Measurements from ENCODE around the gene SLC7A5. TPM values are rescaled to one million over a fixed set of nuclear protein-coding genes. Genes with fewer than 3 reads are reported as not detected.
"Not testable (repeated sequence)": the region's sequence is repeated elsewhere in the genome, so short reads cannot be mapped to it uniquely, and the experiment has no call there.

The SLC7A5 gene
- total and polyA plus RNA-seq, 5 experiments from 2014 or later, result 2.0 to 20.7 (median 3.6) TPM

DNA sequence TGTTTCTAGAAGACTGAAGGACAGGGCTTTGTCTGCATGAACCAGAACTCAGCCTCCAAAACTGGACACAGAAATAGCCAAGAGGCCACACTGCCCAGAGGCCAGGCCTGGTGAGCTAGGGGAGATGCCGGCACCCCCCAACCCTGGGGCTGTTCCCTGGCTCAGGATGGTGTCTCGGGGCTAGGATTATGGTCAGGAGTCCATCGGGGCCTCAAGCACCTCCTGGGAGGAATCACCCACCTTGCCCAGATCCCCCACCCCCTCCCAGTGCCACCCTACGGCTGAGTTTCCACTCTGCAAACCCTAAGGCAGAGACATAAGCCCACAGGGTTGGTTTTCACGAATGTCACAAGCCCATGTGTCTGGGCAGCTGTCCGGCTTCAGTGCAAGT, 37.2 kb downstream of the SLC7A5 start:
- Mint-ChIP-seq H3K9me3 (no peaks in the 10 kb centered on the region), H3K36me3 (peaks cover 0 to 20% (median 0%) of the 10 kb centered on the region in 3 donors), H3K4me1 (no peaks in the 10 kb centered on the region), H3K27ac (no peak overlapping the region), H3K27me3 (no peaks in the 10 kb centered on the region), H3K4me3 (no peak overlapping the region)
- POLR2A ChIA-PET, result interaction anchor here (0.6 kb wide), 1 partner anchor 55 kb away, joined by 3 read pairs; no protein-coding TSS in a partner anchor
- no peak for DNase-seq
- no peak for ATAC-seq

DNA sequence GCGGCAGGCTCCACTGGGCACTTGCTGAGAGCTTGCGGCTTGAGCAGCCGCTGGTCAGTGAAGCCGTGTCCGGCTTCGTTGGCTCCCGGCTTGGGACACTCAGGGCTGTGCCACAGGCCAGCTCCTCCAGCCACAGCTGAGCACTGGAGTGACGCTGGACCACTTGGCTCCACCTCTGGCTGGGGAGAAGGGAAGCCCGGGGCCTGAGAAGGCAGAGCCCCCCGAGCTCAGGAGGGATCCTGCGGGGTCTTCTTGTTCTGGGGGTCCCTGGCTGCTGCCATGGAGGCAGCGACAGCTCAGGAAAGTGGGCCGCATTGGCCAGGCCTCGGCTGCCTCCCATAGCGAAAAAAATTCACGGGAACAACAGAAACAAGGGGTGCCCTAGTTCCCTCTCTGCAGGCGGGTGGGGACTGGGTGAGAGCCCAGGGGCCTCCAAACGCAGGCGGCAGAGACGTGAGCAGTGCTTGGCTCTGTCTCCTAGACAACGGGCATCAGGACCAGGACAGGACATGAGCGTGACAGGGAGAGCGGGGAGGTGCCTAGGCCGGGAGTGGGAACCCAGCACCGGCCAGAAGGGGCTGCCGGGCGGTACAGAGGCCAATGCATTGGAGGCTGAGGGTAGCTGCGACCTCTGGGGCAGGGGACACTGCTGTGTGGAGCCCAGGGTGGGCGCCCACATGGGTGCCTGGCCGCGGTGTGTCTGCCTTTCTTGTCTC, 37.7 kb downstream of the SLC7A5 start:
- ATAC-seq (no peak), DNase-seq (no peak)
- H3K27ac Mint-ChIP-seq, result no peak overlapping the region
- H3K36me3 Mint-ChIP-seq, result peaks cover 0 to 19% (median 0%) of the 10 kb centered on the region in 3 donors
- no peaks in the 10 kb centered on the region for H3K9me3 Mint-ChIP-seq
- H3K4me3 Mint-ChIP-seq, result no peak overlapping the region
- no peaks in the 10 kb centered on the region for H3K27me3 Mint-ChIP-seq
- no peaks in the 10 kb centered on the region for H3K4me1 Mint-ChIP-seq
- POLR2A ChIA-PET, result interaction anchor here (0.6 kb wide), 1 partner anchor 54 kb away, joined by 3 read pairs; no protein-coding TSS in a partner anchor

DNA sequence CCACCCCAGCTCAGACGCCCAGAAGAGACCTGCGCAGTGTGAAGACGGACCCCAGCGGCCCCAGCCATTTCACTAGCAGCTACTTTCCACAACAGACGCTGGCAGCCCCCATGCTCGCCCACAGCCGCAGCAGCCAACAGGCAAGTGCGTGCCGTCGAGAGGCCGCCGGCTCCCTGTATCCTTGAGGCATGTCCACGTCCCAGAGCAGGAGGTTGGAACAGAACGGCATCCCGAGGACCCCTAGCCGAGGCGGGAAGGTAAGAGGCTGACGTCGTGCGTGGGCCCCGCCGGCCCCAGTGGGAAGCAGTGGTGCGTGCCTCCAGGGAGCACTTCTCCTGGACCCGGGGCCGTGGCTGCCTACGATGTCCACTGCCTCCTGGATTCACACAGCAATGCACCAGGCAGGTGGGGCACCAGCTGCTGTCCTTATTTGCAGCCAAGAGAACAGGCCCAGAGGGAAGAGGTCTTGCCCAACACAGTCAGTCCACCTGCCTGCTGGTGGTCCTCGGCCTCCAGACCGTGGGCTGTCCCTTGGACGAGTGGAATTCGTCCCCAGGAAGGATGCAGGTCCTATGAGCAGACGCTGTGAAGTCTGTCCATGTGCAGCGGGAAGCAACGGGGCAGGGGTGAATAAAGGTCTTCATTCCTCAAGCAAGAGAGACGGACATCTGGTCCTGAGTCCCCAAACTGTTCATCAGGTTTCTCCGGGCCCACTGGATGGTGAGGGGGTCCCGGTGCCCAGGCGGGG, 38.5 kb downstream of the SLC7A5 start:
- Mint-ChIP-seq H3K9me3 (no peaks in the 10 kb centered on the region), H3K4me3 (no peak overlapping the region), H3K36me3 (peaks cover 0 to 14% (median 0%) of the 10 kb centered on the region in 3 donors), H3K27me3 (no peaks in the 10 kb centered on the region), H3K27ac (peak overlapping the region in 2 of 10 donors; percentile 53 to 70), H3K4me1 (no peaks in the 10 kb centered on the region)
- DNase-seq (no peak), ATAC-seq (no peak)
- POLR2A ChIA-PET, result no interaction called here

DNA sequence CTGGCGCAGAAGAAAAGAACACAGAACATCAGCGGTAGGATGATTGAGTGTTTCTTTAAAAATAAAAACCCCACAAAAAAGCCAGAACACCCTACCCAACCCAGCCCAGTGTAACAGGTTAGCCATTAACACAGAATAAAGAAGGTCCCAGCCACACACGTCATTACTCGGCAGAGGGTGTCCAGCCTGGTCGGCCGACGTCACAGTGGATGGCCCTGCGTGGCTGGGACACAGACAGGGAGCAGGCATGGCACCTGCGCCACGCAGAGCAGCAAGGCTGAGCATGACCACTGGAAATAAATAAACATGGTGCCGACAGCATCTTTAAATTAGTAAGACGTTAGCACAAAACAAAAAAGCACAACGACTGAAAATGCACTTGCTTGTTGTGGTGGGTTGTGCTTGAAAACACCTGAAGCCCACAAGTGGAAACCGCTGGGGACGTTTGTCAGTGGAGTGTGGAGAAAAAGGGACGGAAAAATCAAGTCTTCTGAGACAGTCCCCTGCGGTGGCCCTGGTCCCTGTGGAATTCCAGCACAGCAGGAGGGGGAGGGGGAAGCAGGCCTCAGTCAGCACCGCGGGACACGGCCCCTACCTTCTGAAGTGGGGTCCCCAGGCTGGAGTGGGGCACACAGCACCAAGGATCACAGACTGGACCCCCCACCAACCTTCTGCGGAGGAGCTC, 39.2 kb downstream of the SLC7A5 start:
- no peaks in the 10 kb centered on the region for H3K9me3 Mint-ChIP-seq
- ATAC-seq, result no peak
- H3K36me3 Mint-ChIP-seq, result peaks cover 0 to 10% (median 0%) of the 10 kb centered on the region in 3 donors
- peak overlapping the region in 2 of 10 donors; percentile 53 to 55 for H3K27ac Mint-ChIP-seq
- POLR2A ChIA-PET, result no interaction called here
- no peak for DNase-seq
- H3K27me3 Mint-ChIP-seq, result no peaks in the 10 kb centered on the region
- no peak overlapping the region for H3K4me3 Mint-ChIP-seq
- H3K4me1 Mint-ChIP-seq, result no peaks in the 10 kb centered on the region

DNA sequence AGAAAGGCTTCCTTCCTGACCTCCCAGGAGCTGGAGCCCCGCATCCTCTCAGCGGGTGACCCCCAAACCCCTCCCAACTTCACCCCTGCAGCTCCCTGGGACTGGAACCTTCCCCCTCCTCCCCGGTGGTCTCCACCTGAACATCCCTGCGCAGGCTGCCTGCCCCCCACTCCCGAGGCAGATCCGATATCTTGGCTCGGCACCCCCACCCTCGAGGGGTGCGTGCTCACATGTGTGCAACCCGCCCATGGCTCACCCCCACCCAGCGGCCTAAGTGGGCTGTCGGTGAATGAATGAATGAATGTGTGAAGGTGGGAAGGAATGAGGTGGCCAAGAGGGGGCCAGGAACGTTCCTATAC, 39.7 kb downstream of the SLC7A5 start:
- POLR2A ChIA-PET, result no interaction called here
- Mint-ChIP-seq H3K4me1 (no peaks in the 10 kb centered on the region), H3K9me3 (no peaks in the 10 kb centered on the region), H3K27me3 (no peaks in the 10 kb centered on the region), H3K4me3 (no peak overlapping the region), H3K27ac (no peak overlapping the region), H3K36me3 (peaks cover 0 to 10% (median 0%) of the 10 kb centered on the region in 3 donors)
- ATAC-seq (no peak), DNase-seq (no peak)

DNA sequence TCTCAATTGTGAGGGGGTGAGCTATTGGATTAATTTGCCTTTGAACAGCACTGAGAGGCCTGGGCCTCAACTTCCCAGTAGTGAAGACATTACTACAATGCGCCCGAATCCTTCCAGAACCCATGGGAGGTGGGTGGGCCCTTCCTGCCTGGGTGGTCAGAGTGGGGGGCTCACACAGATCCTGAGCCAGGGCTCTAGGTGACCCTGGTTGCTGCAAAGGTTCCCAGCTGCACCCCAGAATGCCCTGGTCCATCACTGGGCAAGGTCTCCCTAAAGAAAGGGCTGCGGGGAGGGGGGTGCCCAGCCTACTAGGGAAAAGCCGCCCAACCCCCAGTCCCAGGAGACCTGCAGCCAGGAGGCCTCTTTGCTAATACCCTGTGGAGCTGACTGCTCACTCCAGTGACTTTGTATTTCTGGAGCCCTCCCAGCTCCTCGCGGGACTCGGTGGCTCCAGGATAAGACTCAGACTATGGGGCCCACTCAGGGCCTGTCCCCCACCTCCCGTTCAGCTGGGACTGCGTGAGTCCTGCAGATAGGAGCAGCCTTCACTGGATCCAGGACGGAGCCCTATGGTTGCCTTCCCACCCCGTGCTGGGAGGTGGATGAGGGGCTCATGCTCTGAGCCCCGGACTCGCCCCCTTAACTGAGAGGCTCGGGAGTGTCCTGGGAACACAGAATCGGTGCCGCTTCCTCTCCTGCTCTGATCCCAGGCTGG, 40.2 kb downstream of the SLC7A5 start:
- Mint-ChIP-seq H3K9me3 (no peaks in the 10 kb centered on the region), H3K27ac (no peak overlapping the region), H3K27me3 (no peaks in the 10 kb centered on the region), H3K4me3 (no peak overlapping the region), H3K4me1 (no peaks in the 10 kb centered on the region), H3K36me3 (peaks cover 0 to 5% (median 0%) of the 10 kb centered on the region in 3 donors)
- POLR2A ChIA-PET, result no interaction called here
- no peak for ATAC-seq
- DNase-seq, result no peak

DNA sequence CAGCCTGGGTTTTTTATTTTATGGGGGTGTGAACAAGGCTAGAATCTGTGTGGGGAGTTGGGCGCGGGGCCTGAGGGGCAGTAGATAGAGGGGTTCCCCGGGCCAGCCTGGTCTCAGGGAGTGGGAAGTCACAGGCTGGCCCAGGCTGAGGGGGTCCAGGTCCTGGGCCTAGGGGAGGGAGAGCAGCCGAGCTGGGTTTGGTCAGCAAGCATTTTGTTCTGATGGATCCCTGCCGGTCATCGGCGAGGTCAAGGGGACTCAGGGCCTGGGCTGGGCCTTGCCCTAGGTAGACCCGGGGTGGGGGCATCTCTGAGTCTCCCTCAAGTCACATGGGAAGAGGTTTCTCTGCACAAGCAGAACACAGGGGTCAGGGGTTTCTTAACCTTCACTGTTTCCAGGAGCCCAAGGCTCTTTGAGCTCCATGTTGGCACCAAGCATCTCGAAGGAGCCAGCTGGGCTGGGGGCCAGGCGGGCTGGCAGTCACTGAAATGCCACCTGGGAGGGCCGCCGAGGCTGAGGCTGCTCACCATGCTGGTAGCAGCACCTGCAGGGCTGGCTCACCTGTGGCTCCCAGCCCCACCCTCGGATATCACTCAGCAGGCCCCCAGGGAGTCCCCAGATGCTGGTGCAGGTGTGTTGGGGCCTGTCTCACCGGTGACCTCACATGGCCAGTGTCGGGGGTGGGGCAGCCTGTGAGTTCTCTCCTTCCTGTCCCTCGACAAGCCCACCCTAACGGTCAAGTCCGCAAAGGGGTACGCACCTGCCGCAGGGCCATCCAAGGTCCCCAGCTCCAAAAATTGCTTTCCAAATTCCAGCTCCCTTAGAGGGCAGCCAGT, 41.0 kb downstream of the SLC7A5 start:
- Mint-ChIP-seq H3K27ac (peak overlapping the region in 1 of 10 donors; percentile 1), H3K36me3 (peaks cover 0 to 2% (median 0%) of the 10 kb centered on the region in 3 donors)
- DNase-seq, result no peak

DNA sequence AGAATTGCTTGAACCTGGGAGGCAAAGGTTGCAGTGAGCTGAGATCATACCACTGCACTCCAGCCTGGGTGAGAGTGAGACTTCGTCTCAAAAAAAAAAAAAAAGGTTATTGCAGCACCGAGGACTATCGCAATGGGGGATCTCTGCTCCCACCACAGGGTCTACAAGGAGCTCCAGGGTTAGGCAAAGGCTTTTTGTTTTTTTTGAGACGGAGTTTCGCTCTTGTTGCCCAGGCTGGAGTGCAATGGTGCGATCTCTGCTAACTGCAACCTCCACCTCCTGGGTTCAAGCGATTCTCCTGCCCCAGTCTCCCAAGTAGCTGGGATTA, 41.8 kb downstream of the SLC7A5 start:
- POLR2A ChIA-PET, result not testable (repeated sequence)

More for the DNA sequence above, 41.0 kb downstream of the SLC7A5 start:
- ATAC-seq, result no peak
- Mint-ChIP-seq H3K27me3 (no peaks in the 10 kb centered on the region), H3K4me3 (no peak overlapping the region), H3K9me3 (no peaks in the 10 kb centered on the region), H3K4me1 (no peaks in the 10 kb centered on the region)
- POLR2A ChIA-PET, result no interaction called here

DNA sequence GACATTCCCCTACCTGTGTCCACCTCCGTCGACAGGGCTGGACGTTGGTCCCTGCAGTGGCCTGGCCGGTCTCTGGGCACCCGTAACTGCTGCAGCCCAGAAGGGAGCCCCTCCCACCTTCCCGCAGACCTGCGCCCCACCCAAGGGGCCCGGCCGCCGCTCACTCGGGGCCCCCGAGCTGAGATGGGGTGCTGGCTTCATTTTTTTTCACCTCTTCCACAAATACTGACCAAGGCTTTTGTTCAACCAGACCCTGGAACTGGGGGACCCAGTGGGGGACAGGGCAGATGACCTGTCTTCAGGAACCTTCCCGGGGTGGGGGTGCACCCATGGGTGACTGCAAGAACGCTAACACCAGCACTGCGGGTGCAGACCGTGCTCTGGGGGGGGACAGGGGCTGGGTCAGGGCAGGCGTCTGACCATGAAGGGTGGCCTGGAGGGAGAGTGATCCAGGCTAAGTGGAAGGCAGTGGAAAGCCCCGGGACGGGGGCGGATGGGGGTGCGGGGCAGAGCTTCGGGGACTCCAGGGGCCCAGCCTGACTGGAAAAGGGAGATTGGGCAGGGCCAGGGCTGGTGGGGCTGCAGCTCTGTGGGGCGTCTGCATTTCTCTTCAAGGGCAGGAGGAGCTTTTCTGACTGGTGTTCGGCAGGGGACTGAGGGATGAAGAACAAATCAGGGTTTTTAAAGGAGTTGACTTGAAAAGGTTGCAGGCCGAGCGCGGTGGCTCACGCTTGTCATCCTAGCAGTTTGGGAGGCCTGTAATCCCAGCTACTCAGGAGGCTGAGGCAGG, 42.3 kb downstream of the SLC7A5 start:
- Mint-ChIP-seq H3K4me3 (no peak overlapping the region), H3K9me3 (peaks cover 0 to 1% (median 0%) of the 10 kb centered on the region in 9 donors), H3K4me1 (peaks cover 0 to 5% (median 0%) of the 10 kb centered on the region in 4 donors), H3K27ac (no peak overlapping the region), H3K27me3 (no peaks in the 10 kb centered on the region), H3K36me3 (peaks cover 0 to 2% (median 0%) of the 10 kb centered on the region in 3 donors)
- POLR2A ChIA-PET, result no interaction called here
- no peak for DNase-seq
- ATAC-seq, result no peak

More for the DNA sequence above, 41.8 kb downstream of the SLC7A5 start:
- H3K9me3 Mint-ChIP-seq, H3K27me3 Mint-ChIP-seq, H3K36me3 Mint-ChIP-seq, H3K4me1 Mint-ChIP-seq, H3K4me3 Mint-ChIP-seq, ATAC-seq, DNase-seq: not testable (repeated sequence)
- H3K27ac Mint-ChIP-seq, result peak overlapping the region in 1 of 10 donors; percentile 1

DNA sequence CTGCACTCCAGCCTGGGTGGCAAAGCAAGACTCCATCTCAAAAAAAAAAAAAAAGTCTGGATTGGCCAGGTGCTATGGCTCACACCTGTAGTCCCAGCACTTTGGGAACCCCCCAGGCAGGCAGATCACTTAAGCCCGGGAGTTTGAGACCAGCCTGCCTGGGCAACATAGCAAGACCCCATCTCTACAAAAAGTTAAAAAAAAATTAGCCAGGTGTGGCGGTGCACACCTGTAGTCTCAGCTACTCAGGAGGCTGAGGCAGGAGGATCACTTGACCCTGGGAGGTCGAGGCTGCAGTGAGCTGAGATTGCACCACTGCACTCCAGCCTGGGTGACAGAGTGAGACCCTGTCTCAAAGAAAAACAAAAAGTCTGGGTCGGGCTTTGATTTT, 42.9 kb downstream of the SLC7A5 start:
- H3K4me1 Mint-ChIP-seq, H3K4me3 Mint-ChIP-seq, ATAC-seq, DNase-seq, H3K27ac Mint-ChIP-seq, H3K36me3 Mint-ChIP-seq, H3K27me3 Mint-ChIP-seq, POLR2A ChIA-PET, H3K9me3 Mint-ChIP-seq: not testable (repeated sequence)

DNA sequence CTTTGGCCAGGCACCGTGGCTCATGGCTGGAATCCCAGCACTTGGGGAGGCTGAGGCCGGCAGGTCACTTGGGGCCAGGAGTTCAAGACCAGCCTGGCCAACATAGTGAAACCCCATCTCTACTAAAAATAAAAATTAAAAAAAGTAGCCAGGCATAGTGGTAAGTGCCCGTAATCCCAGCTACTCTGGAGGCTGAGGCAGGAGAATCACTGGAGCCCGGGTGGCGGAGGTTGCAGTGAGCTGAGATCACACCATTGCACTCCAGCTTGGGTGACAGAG, 43.5 kb downstream of the SLC7A5 start:
- H3K9me3 Mint-ChIP-seq, H3K27ac Mint-ChIP-seq, H3K4me3 Mint-ChIP-seq, H3K36me3 Mint-ChIP-seq, POLR2A ChIA-PET, ATAC-seq, H3K27me3 Mint-ChIP-seq, DNase-seq: not testable (repeated sequence)
- peaks cover 3 to 13% (median 5%) of the 10 kb centered on the region in 4 donors for H3K4me1 Mint-ChIP-seq

All from naive thymus-derived CD8-positive, alpha-beta T cell (primary cell).